ENCODE data around the gene SEMA6D.

GRCh38 chr15:47736143-47736786 lies 19.0 kb downstream of the SEMA6D start:
- TF ChIP-seq CTCF (IDR thresholded peaks at IDR 0.05; ENCODE audit: low read depth, low read length, poor library complexity, severe bottlenecking) (no peak), EZH2phosphoT487 (IDR thresholded peaks at IDR 0.05; ENCODE audit: borderline replicate concordance, low read length) (no peak)
